Activated B cell treated with CpG ODN at 0.5 μM for 24 hours (primary cell): ENCODE measurements around the gene SH2D4B. TPM values are rescaled to one million over a fixed set of nuclear protein-coding genes. Genes with fewer than 3 reads are reported as not detected.

Experiments used
- ATAC-seq: fragments of 200-7000 bp; cut with Tn5 transposase; one replicate; pipeline ENCODE4 v1.10.0; 2021; ENCODE audit warnings: low read depth, mild to moderate bottlenecking, moderate library complexity
- CTCF ChIA-PET: fragments of 350-600 bp; sonication (Branson Sonifier 250); formaldehyde crosslinking; loops from one replicate; lab custom pipeline; 2021; ENCODE audit warnings: antibody characterized with exemption; lab: Charles Lee
- POLR2A ChIA-PET: fragments of 350-600 bp; sonication (Branson Sonifier 250); formaldehyde crosslinking; loops from one replicate; lab custom pipeline; 2021; ENCODE audit warnings: antibody characterized with exemption; lab: Charles Lee
- DNase-seq: peaks from one replicate; pipeline ENCODE4 v3.0.0; 2022
- H3K27ac Mint-ChIP-seq: one replicate; pipeline ENCODE4 v1.8.0; 2020; ENCODE audit warnings: mixed read lengths
- H3K27me3 Mint-ChIP-seq: one replicate; pipeline ENCODE4 v1.8.0; 2021; ENCODE audit warnings: mixed read lengths
- H3K36me3 Mint-ChIP-seq: one replicate; pipeline ENCODE4 v1.8.0; 2021; ENCODE audit warnings: low read depth, mixed read lengths
- H3K4me1 Mint-ChIP-seq: one replicate; pipeline ENCODE4 v1.8.0; 2021; ENCODE audit warnings: mixed read lengths
- H3K4me3 Mint-ChIP-seq: one replicate; pipeline ENCODE4 v1.8.0; 2020; ENCODE audit warnings: mild to moderate bottlenecking, mixed read lengths
- H3K9me3 Mint-ChIP-seq: one replicate; pipeline ENCODE4 v1.8.0; 2020; ENCODE audit warnings: mixed read lengths
- intact Hi-C: fragments of 100-400 bp; cut with micrococcal nuclease; formaldehyde crosslinking; loops from one replicate; pipeline ENCODE4 v1.15.1; 2024
- total RNA-seq: library from RNA; stranded (reverse); gene quantifications from 2 replicates; pipeline ENCODE4 v1.2.3, GENCODE V29; 2022
- TF ChIP-seq, protein P1 (sequence below): fragments of 200-600 bp; IDR thresholded peaks from one replicate; pipeline ENCODE4 v1.8.0; 2022; ENCODE audit warnings: antibody characterized with exemption, mild to moderate bottlenecking

Gene SH2D4B
- total RNA-seq, 1 donor from 2014 or later = not detected

GRCh38 chr10:80524190-80524909 is 13.4 kb upstream of the SH2D4B start:
- peaks cover 10% of the 10 kb centered on the region for H3K36me3 Mint-ChIP-seq
- H3K27ac Mint-ChIP-seq = no peak overlapping the region
- ChIA-PET CTCF (no interaction called here), POLR2A (no interaction called here)
- H3K9me3 Mint-ChIP-seq = no peaks in the 10 kb centered on the region
- no peak overlapping the region for H3K4me3 Mint-ChIP-seq
- H3K4me1 Mint-ChIP-seq = peaks cover 9% of the 10 kb centered on the region
- DNase-seq = no peak
- peaks cover 2% of the 10 kb centered on the region for H3K27me3 Mint-ChIP-seq
- TF ChIP-seq, protein P1, sequence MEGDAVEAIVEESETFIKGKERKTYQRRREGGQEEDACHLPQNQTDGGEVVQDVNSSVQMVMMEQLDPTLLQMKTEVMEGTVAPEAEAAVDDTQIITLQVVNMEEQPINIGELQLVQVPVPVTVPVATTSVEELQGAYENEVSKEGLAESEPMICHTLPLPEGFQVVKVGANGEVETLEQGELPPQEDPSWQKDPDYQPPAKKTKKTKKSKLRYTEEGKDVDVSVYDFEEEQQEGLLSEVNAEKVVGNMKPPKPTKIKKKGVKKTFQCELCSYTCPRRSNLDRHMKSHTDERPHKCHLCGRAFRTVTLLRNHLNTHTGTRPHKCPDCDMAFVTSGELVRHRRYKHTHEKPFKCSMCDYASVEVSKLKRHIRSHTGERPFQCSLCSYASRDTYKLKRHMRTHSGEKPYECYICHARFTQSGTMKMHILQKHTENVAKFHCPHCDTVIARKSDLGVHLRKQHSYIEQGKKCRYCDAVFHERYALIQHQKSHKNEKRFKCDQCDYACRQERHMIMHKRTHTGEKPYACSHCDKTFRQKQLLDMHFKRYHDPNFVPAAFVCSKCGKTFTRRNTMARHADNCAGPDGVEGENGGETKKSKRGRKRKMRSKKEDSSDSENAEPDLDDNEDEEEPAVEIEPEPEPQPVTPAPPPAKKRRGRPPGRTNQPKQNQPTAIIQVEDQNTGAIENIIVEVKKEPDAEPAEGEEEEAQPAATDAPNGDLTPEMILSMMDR = no peak
- intact Hi-C loops = no loop called here
- ATAC-seq = no peak

- no peaks in the 10 kb centered on the region for H3K36me3 Mint-ChIP-seq
- ChIA-PET CTCF (interaction anchor here (1.4 kb wide), 1 partner anchor 20 kb away, joined by 4 read pairs; no protein-coding TSS in a partner anchor), POLR2A (interaction anchor here (0.6 kb wide), 1 partner anchor 37 kb away, joined by 3 read pairs; no protein-coding TSS in a partner anchor)
- ATAC-seq (no peak), DNase-seq (no peak)
- H3K27ac Mint-ChIP-seq = no peak overlapping the region
- H3K9me3 Mint-ChIP-seq = no peaks in the 10 kb centered on the region
- H3K4me1 Mint-ChIP-seq = no peaks in the 10 kb centered on the region
- no peak overlapping the region for H3K4me3 Mint-ChIP-seq
- TF ChIP-seq, protein P1 = no peak
- peaks cover 2% of the 10 kb centered on the region for H3K27me3 Mint-ChIP-seq
- intact Hi-C loops = no loop called here
Observed at GRCh38 chr10:80526218-80526617, 11.5 kb upstream of the SH2D4B start.

GRCh38 chr10:80526742-80527141 is 11.0 kb upstream of the SH2D4B start:
- TF ChIP-seq, protein P1 = no peak
- intact Hi-C loops = no loop called here
- ChIA-PET POLR2A (interaction anchor here (0.6 kb wide), 1 partner anchor 36 kb away, joined by 3 read pairs; no protein-coding TSS in a partner anchor), CTCF (no interaction called here)
- ATAC-seq (no peak), DNase-seq (no peak)
- Mint-ChIP-seq H3K27ac (no peak overlapping the region), H3K27me3 (peaks cover 2% of the 10 kb centered on the region), H3K9me3 (no peaks in the 10 kb centered on the region), H3K4me3 (no peak overlapping the region), H3K36me3 (no peaks in the 10 kb centered on the region), H3K4me1 (no peaks in the 10 kb centered on the region)

GRCh38 chr10:80528185-80528700 is 9.5 kb upstream of the SH2D4B start:
- TF ChIP-seq, protein P1 = no peak
- Mint-ChIP-seq H3K4me3 (no peak overlapping the region), H3K27ac (no peak overlapping the region), H3K9me3 (no peaks in the 10 kb centered on the region), H3K4me1 (no peaks in the 10 kb centered on the region), H3K27me3 (peaks cover 2% of the 10 kb centered on the region), H3K36me3 (no peaks in the 10 kb centered on the region)
- ATAC-seq (no peak), DNase-seq (no peak)
- CTCF ChIA-PET = interaction anchor here (1.1 kb wide), 1 partner anchor 490 kb away, joined by 3 read pairs; no protein-coding TSS in a partner anchor
- intact Hi-C loops = no loop called here
- POLR2A ChIA-PET = no interaction called here

DNA sequence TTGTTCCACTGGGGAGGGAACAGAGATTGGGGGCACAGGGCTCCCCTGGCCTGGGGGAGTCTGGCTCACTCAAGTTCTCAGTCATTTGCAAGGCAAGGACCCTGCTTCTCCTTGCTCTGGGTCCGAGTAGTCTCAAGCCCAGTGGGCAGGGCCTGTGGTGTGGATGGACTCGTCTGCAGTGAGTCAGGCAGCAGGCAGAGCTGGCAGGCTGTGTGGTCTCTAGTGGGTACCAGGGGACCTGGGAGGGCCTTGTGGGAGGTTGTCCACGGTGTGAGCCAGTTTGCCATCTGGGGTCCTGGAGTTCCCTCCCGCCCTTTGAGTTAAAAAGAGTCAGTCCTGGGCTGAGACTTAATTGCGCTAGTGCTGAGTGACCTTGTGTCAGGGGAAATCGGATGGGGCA is 8.8 kb upstream of the SH2D4B start:
- TF ChIP-seq, protein P1 = no peak
- Mint-ChIP-seq H3K27ac (no peak overlapping the region), H3K27me3 (peaks cover 2% of the 10 kb centered on the region), H3K36me3 (no peaks in the 10 kb centered on the region), H3K9me3 (no peaks in the 10 kb centered on the region), H3K4me3 (no peak overlapping the region), H3K4me1 (no peaks in the 10 kb centered on the region)
- ChIA-PET CTCF (interaction anchor here (1.1 kb wide), 1 partner anchor 490 kb away, joined by 3 read pairs; no protein-coding TSS in a partner anchor), POLR2A (no interaction called here)
- ATAC-seq (no peak), DNase-seq (no peak)
- intact Hi-C loops = no loop called here
